ENCODE results near the gene SCD.

Gene SCD

DNA sequence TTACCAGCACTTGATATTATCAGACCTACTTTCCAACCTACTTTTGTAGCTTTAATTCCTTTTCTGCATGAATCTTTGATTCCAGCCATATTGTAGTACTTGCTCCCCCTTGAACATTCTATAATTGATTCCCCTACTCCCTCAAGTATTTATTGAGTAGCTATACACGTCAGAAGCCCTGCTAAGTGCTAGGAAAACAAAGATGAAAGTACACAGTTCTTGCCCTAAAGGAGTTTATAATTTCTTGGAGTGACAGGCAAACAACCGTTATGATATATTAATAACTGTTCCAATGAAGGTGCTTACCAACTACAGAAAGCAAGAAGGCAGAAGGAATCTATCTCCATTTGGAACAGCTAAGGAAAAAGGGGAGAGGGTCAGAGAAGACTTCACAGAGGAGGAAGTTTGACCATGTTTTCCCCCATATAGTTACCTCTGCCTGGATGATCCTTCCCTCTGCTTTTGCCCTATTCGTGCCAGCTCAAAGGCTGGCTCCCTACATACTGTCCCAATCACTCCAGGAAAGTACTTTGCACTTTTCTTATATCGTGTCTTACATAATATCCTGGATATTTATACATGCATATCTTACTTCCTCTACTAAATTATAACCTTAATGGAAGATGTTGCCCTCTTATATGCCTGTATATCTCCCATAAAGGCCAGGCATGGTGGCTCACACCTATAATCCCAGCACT lies 54.7 kb downstream of the SCD start:
- DNase-seq, result no peak

DNA sequence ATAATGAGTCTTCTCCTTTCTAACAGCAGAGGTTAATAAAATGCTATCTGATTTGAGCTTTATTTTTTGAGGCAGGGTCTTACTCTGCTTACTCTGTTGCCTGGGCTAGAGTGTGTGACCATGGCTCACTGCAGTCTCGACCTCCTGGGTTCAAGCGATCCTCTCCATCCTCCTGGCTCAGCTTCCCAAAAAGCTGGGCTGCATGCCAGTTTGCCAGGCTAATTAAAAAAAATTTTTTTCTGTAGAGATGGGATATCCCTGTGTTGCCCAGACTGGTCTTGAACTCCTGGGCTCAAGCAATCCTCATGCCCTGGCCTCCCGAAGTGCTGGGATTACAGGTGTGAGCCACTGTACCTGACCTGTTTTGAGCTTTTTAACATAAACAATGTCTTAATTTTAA lies 56.7 kb downstream of the SCD start:
- no peak for DNase-seq

DNA sequence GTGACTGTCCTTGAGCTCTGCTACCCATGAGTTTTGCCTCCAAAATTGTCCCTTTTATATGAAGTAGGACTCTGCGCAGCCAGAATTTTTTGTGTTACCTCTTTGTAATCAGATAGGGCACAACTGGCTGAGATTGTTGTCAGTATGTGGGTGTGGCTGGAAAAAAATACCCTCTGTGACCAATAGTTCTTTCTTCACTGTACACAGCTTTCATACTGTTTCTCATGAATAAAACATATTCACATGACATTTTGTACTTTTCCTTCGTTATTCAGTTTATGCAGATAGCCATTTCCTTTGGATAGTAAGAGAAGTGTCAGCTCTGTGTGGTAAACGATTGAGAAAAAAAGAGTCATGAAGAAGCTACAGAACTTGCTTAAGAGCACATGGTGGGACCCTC lies 66.1 kb downstream of the SCD start:
- DNase-seq, result no peak
